RWPE2 (cell line): ENCODE measurements around the gene SIPA1L3.

ENCODE experiments used
- ATAC-seq: fragments of 200-7000 bp; cut with Tn5 transposase; 3 replicates; pipeline ENCODE4 v1.9.1; 2021; ENCODE audit warnings: low read depth
- DNase-seq: peaks from one replicate; pipeline ENCODE4 v3.0.0-alpha.2; 2020; ENCODE audit warnings: low spot score
- H3K27ac ChIP-seq: fragments of 450-650 bp; 2 replicates; pipeline ENCODE4 v1.5.1; 2017; ENCODE audit warnings: mild to moderate bottlenecking; ENCODE audit not compliant: poor library complexity, severe bottlenecking
- H3K27me3 ChIP-seq: fragments of 250-450 bp; sonication (Bioruptor Pico); 2 replicates; pipeline ENCODE4 v1.5.1; 2021; ENCODE audit warnings: mild to moderate bottlenecking, moderate library complexity; ENCODE audit not compliant: insufficient read depth, poor library complexity, severe bottlenecking
- H3K36me3 ChIP-seq: fragments of 250-450 bp; sonication (Bioruptor Pico); 2 replicates; pipeline ENCODE4 v1.5.1; 2020; ENCODE audit warnings: low read depth, mild to moderate bottlenecking, moderate library complexity
- H3K4me1 ChIP-seq: fragments of 250-450 bp; sonication (Bioruptor Pico); 2 replicates; pipeline ENCODE4 v1.5.1; 2021; ENCODE audit warnings: mild to moderate bottlenecking, moderate library complexity; ENCODE audit not compliant: insufficient read depth, poor library complexity, severe bottlenecking
- H3K4me3 ChIP-seq: fragments of 250-450 bp; sonication (Bioruptor Pico); 2 replicates; pipeline ENCODE4 v1.5.1; 2021; ENCODE audit warnings: mild to moderate bottlenecking, moderate library complexity; ENCODE audit not compliant: severe bottlenecking
- H3K9me3 ChIP-seq: fragments of 250-450 bp; sonication (Bioruptor Pico); 2 replicates; pipeline ENCODE4 v1.5.1; 2021; ENCODE audit warnings: mild to moderate bottlenecking, moderate library complexity; ENCODE audit not compliant: severe bottlenecking
- TF ChIP-seq, protein P1 (sequence below): fragments of 450-650 bp; IDR thresholded peaks from one replicate; pipeline ENCODE4 v1.5.1; 2017; ENCODE audit warnings: mild to moderate bottlenecking, moderate library complexity; ENCODE audit not compliant: poor library complexity, severe bottlenecking

Gene SIPA1L3

DNA sequence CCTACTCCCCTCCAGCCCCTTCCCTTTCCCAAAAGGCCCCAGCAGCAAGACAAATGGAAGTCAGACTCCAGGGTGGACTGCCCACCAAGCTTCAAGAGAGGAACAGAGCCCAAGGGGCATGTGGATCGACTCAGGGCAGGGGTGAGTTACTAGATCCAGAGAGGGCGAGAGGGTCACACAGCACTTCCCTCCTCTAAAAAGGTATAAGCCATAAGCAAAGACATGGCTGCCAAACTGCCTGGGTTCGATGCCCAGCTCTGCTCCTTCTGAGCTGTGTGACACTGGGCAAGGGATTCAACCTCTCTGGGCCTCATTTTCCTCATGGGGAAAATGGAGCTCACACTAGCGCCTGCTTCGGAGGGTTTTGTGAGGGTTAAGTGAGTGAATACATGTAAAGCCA, 345.4 kb downstream of the SIPA1L3 start:
- Histone ChIP-seq H3K9me3 (no peaks in the 10 kb centered on the region), H3K27ac (no peak overlapping the region), H3K4me1 (peaks cover 10% of the 10 kb centered on the region), H3K27me3 (no peaks in the 10 kb centered on the region), H3K36me3 (no peaks in the 10 kb centered on the region), H3K4me3 (no peak overlapping the region)
- no peak for ATAC-seq
- TF ChIP-seq, protein P1, sequence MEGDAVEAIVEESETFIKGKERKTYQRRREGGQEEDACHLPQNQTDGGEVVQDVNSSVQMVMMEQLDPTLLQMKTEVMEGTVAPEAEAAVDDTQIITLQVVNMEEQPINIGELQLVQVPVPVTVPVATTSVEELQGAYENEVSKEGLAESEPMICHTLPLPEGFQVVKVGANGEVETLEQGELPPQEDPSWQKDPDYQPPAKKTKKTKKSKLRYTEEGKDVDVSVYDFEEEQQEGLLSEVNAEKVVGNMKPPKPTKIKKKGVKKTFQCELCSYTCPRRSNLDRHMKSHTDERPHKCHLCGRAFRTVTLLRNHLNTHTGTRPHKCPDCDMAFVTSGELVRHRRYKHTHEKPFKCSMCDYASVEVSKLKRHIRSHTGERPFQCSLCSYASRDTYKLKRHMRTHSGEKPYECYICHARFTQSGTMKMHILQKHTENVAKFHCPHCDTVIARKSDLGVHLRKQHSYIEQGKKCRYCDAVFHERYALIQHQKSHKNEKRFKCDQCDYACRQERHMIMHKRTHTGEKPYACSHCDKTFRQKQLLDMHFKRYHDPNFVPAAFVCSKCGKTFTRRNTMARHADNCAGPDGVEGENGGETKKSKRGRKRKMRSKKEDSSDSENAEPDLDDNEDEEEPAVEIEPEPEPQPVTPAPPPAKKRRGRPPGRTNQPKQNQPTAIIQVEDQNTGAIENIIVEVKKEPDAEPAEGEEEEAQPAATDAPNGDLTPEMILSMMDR, result no peak
- DNase-seq, result no peak

DNA sequence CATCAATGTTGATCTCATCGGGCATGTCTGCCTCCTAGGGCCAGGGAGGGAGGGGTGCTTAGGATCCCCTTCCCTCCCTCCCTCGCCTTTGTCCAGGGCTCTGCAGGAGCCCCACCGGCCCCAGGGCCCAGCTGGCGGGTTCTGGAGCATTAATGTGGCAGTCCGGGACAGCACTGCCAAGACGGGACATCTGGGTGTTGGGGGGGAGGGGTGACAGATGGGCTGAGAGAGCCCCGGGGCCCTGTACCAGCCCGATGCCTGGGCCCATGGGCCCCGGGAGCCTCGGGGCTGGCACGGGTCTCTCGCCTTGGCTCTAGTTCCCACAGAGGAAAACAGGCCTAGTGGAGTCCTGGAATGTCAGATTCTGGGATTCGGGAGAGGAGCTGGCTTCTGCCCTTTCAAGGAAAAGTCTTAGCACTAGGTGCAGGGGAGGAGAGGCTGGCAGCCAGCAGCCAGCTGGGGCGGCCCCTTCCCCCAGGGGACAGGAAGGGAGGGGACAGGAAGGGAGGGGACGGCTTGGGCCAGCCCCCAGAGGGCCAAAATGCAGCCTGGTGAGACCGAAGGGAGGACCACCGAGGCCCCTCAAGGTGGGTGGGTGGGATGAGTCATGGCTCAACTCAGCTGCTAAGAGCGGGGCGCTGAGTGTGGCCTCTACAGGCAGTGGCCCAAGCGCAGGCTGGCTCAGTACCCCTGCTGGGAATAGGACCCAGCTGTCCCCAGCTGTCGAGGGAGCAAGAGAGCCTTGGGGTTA, 346.1 kb downstream of the SIPA1L3 start:
- Histone ChIP-seq H3K4me3 (no peak overlapping the region), H3K27ac (no peak overlapping the region), H3K4me1 (peaks cover 10% of the 10 kb centered on the region), H3K27me3 (no peaks in the 10 kb centered on the region), H3K36me3 (no peaks in the 10 kb centered on the region), H3K9me3 (no peaks in the 10 kb centered on the region)
- no peak for DNase-seq
- no peak for ATAC-seq
- TF ChIP-seq, protein P1, result no peak

DNA sequence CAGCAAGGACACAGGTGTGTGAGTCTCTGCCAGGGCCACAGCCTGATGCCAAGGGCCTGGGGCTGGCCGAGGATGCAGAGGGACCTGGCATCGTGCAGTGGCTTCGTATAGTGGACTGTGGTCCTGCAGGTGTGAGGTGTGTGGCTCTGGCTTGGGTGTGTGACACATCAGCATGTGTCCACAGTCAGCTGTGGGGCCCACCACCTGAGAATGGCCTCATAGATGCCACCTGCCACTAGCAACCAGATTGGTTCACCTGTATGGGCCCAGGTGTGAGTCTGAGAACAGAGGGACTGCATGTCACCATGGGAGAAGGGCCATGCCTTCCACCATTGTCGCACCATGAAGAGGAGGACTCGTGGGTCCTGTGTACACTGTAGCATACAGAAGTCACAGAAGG, 346.8 kb downstream of the SIPA1L3 start:
- Histone ChIP-seq H3K4me1 (peaks cover 10% of the 10 kb centered on the region), H3K27me3 (no peaks in the 10 kb centered on the region), H3K4me3 (no peak overlapping the region), H3K36me3 (no peaks in the 10 kb centered on the region), H3K9me3 (no peaks in the 10 kb centered on the region), H3K27ac (no peak overlapping the region)
- TF ChIP-seq, protein P1, result no peak
- DNase-seq (no peak), ATAC-seq (no peak)

DNA sequence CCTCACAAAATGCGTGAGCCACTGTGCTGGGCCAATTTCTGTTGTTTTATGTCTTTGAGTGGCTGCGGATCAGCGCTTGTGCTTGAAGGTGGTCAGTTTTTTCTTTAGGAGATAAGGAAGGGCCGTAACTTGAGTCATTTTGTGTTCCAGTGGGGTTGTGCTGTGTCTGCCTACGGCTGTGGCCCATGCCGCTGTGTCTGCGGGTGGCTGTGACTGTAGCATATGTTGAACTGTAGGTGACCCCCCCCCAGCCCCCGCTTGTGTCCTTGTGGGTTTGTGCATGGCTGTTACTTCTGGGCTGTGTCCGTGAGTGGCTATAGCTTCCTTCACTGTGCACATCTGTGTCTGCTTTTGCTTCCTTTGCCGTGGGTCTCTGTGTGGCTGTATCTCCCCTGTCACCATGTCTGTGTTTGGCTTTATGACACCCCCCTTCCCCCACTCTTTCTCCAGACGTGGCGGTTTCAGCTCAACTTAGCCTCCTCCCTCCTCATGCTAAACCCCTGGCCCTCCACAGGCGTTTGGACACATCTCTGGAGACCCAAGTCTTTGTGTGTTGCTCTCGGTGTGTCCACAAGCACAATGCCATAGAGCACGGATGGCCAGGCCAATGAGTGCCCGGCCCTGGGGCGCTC, 348.5 kb downstream of the SIPA1L3 start:
- Histone ChIP-seq H3K27ac (no peak overlapping the region), H3K4me1 (peaks cover 10% of the 10 kb centered on the region), H3K36me3 (no peaks in the 10 kb centered on the region), H3K27me3 (no peaks in the 10 kb centered on the region), H3K4me3 (no peak overlapping the region), H3K9me3 (no peaks in the 10 kb centered on the region)
- no peak for ATAC-seq
- TF ChIP-seq, protein P1, result no peak
- no peak for DNase-seq
